H9 (cell line): Measurements from ENCODE around the gene PPFIA4. TPM values are rescaled to one million over a fixed set of nuclear protein-coding genes. Genes with fewer than 3 reads are reported as not detected.

Experiments used
- DNase-seq: peaks from one replicate; pipeline ENCODE4 v3.0.0-alpha.2; 2017
- H2AFZ ChIP-seq: one replicate; pipeline ENCODE4 v1.6.1; 2013; ENCODE audit warnings: mild to moderate bottlenecking, low read length, control low read depth, moderate library complexity
- H2AK5ac ChIP-seq: 2 replicates; pipeline ENCODE4 v1.6.1; 2013; ENCODE audit warnings: low read length, control low read depth, mixed read lengths; ENCODE audit not compliant: insufficient read length
- H2BK120ac ChIP-seq: one replicate; pipeline ENCODE4 v1.6.1; 2013; ENCODE audit warnings: low read depth, mild to moderate bottlenecking, low read length, control low read depth, inconsistent platforms; ENCODE audit not compliant: poor library complexity, severe bottlenecking
- H2BK12ac ChIP-seq: 2 replicates; pipeline ENCODE4 v1.6.1; 2013; ENCODE audit warnings: low read length, control low read depth, mixed read lengths, low read depth; ENCODE audit not compliant: insufficient read length
- H2BK15ac ChIP-seq: 2 replicates; pipeline ENCODE4 v1.6.1; 2013; ENCODE audit warnings: low read depth, low read length, control low read depth
- H2BK20ac ChIP-seq: one replicate; pipeline ENCODE4 v1.6.1; 2013; ENCODE audit warnings: low read depth, mild to moderate bottlenecking, low read length, control low read depth, inconsistent platforms; ENCODE audit not compliant: poor library complexity, severe bottlenecking
- H2BK5ac ChIP-seq: 2 replicates; pipeline ENCODE4 v1.6.1; 2013; ENCODE audit warnings: low read length, control low read depth, mixed read lengths; ENCODE audit not compliant: insufficient read length
- H3K14ac ChIP-seq: 2 replicates; pipeline ENCODE4 v1.6.1; 2013; ENCODE audit warnings: low read length, control low read depth; ENCODE audit not compliant: insufficient read depth
- H3K18ac ChIP-seq: 2 replicates; pipeline ENCODE4 v1.6.1; 2013; ENCODE audit warnings: low read depth, mild to moderate bottlenecking, mixed read lengths, low read length, control low read depth; ENCODE audit not compliant: insufficient read length
- H3K23ac ChIP-seq: 2 replicates; pipeline ENCODE4 v1.6.1; 2013; ENCODE audit warnings: low read length, control low read depth, mixed read lengths, low read depth; ENCODE audit not compliant: insufficient read length
- H3K23me2 ChIP-seq: 2 replicates; pipeline ENCODE4 v1.6.1; 2013; ENCODE audit warnings: low read depth, mild to moderate bottlenecking, mixed read lengths, low read length, control low read depth; ENCODE audit not compliant: insufficient read length, poor library complexity, severe bottlenecking
- H3K27ac ChIP-seq: 2 replicates; pipeline ENCODE4 v1.5.1; 2013; ENCODE audit warnings: low read length, control low read depth, mixed read lengths, low read depth; ENCODE audit not compliant: insufficient read length
- H3K27me3 ChIP-seq: 2 replicates; pipeline ENCODE4 v1.6.1; 2013; ENCODE audit warnings: low read length, control low read depth, inconsistent platforms; ENCODE audit not compliant: insufficient read depth
- H3K4ac ChIP-seq: 2 replicates; pipeline ENCODE4 v1.6.1; 2013; ENCODE audit warnings: low read depth, mild to moderate bottlenecking, control low read depth, inconsistent platforms, low read length, moderate library complexity
- H3K4me1 ChIP-seq: 2 replicates; pipeline ENCODE4 v1.6.1; 2013; ENCODE audit warnings: low read length, control low read depth, inconsistent platforms; ENCODE audit not compliant: insufficient read depth
- H3K4me2 ChIP-seq: 2 replicates; pipeline ENCODE4 v1.6.1; 2013; ENCODE audit warnings: low read length, control low read depth, mixed read lengths; ENCODE audit not compliant: insufficient read length, insufficient read depth
- H3K56ac ChIP-seq: 2 replicates; pipeline ENCODE4 v1.6.1; 2013; ENCODE audit warnings: low read depth, mild to moderate bottlenecking, mixed read lengths, low read length, control low read depth; ENCODE audit not compliant: insufficient read length
- H3K79me1 ChIP-seq: 2 replicates; pipeline ENCODE4 v1.6.1; 2013; ENCODE audit warnings: low read depth, mild to moderate bottlenecking, moderate library complexity, low read length, control low read depth, inconsistent platforms; ENCODE audit not compliant: insufficient read depth, poor library complexity, severe bottlenecking
- H3K79me2 ChIP-seq: 2 replicates; pipeline ENCODE4 v1.6.1; 2013; ENCODE audit warnings: low read length, control low read depth, inconsistent platforms; ENCODE audit not compliant: insufficient read depth
- H3K9ac ChIP-seq: 2 replicates; pipeline ENCODE4 v1.6.1; 2013; ENCODE audit warnings: low read length, control low read depth, mixed read lengths; ENCODE audit not compliant: insufficient read length; ENCODE audit errors: extremely low read depth
- H3K9me3 ChIP-seq: one replicate; pipeline ENCODE4 v1.6.1; 2013; ENCODE audit warnings: low read depth, low read length, inconsistent platforms; ENCODE audit not compliant: control insufficient read depth
- H3T11ph ChIP-seq: one replicate; pipeline ENCODE4 v1.6.1; 2013; ENCODE audit warnings: mild to moderate bottlenecking, low read length, control low read depth, inconsistent platforms
- H4K20me1 ChIP-seq: one replicate; pipeline ENCODE4 v1.6.1; 2013; ENCODE audit not compliant: control insufficient read depth, insufficient read length, insufficient read depth
- H4K5ac ChIP-seq: 2 replicates; pipeline ENCODE4 v1.6.1; 2013; ENCODE audit warnings: low read depth, mild to moderate bottlenecking, mixed read lengths, low read length, control low read depth; ENCODE audit not compliant: insufficient read length
- H4K8ac ChIP-seq: replicated peaks from 2 replicates; pipeline ENCODE4 v1.6.1; 2013; ENCODE audit warnings: low read length, control low read depth, mixed read lengths, low read depth; ENCODE audit not compliant: insufficient read length
- H4K91ac ChIP-seq: 2 replicates; pipeline ENCODE4 v1.6.1; 2013; ENCODE audit warnings: low read depth, mild to moderate bottlenecking, moderate library complexity, mixed read lengths, low read length, control low read depth; ENCODE audit not compliant: insufficient read length
- H3K27ac Mint-ChIP-seq, 3 experiments: 2 replicates in 2 of 3; 3 replicates in 1 of 3; pipeline ENCODE4 v1.8.0; 2020 to 2021; ENCODE audit warnings: mixed read lengths in 3 of 3, mild to moderate bottlenecking in 1 of 3, moderate library complexity in 1 of 3
- H3K27me3 Mint-ChIP-seq: 2 replicates; pipeline ENCODE4 v1.8.0; 2021; ENCODE audit warnings: low read depth, mild to moderate bottlenecking, moderate library complexity, mixed read lengths
- H3K36me3 Mint-ChIP-seq, 3 experiments: 2 replicates in 2 of 3; 3 replicates in 1 of 3; pipeline ENCODE4 v1.8.0; 2020 to 2021; ENCODE audit warnings: low read depth in 3 of 3, mixed read lengths in 3 of 3; ENCODE audit not compliant: insufficient read depth in 1 of 3
- H3K4me1 Mint-ChIP-seq, 2 experiments: 2 replicates each; pipeline ENCODE4 v1.8.0; 2020; ENCODE audit warnings: mixed read lengths in 2 of 2
- H3K4me3 Mint-ChIP-seq, 2 experiments: 2 replicates in 1 of 2; 3 replicates in 1 of 2; pipeline ENCODE4 v1.8.0; 2020 to 2021; ENCODE audit warnings: mild to moderate bottlenecking in 2 of 2, mixed read lengths in 2 of 2, moderate library complexity in 1 of 2
- H3K9me3 Mint-ChIP-seq, 2 experiments: 2 replicates in 1 of 2; 3 replicates in 1 of 2; pipeline ENCODE4 v1.8.0; 2020; ENCODE audit warnings: mild to moderate bottlenecking in 2 of 2, mixed read lengths in 2 of 2, moderate library complexity in 1 of 2
- CTCF ChIP-seq: fragments of 200-600 bp; sonication (generic); conservative IDR thresholded peaks from 3 replicates; pipeline ENCODE4 v1.8.0; 2021; ENCODE audit warnings: antibody characterized with exemption, mild to moderate bottlenecking
- total RNA-seq: library from RNA; stranded (reverse); gene quantifications from 2 replicates; pipeline ENCODE4 v1.2.1, GENCODE V29; 2021

Gene PPFIA4
- total RNA-seq, 1 experiment from 2014 or later, result 3.9 TPM

GRCh38 chr1:202991112-202991511 lies 35.2 kb upstream of the PPFIA4 start:
- Histone ChIP-seq H4K20me1 (no peaks in the 10 kb centered on the region), H3K14ac (no peak overlapping the region), H2AK5ac (no peak overlapping the region), H2BK20ac (no peak overlapping the region), H2AFZ (no peak overlapping the region), H2BK15ac (no peak overlapping the region), H3K27ac (no peak overlapping the region), H3K79me2 (no peaks in the 10 kb centered on the region), H2BK120ac (no peak overlapping the region), H3K18ac (no peak overlapping the region), H3K9me3 (no peaks in the 10 kb centered on the region), H4K8ac (no peak overlapping the region), H3K23ac (no peak overlapping the region), H3K4me2 (no peak overlapping the region), H3K4me1 (no peaks in the 10 kb centered on the region; the same call in 1 of the 2 replicates), H3K4ac (no peak overlapping the region), H3T11ph (no peak overlapping the region), H4K5ac (no peak overlapping the region), H3K9ac (no peak overlapping the region), H3K56ac (no peak overlapping the region), H3K23me2 (no peaks in the 10 kb centered on the region), H4K91ac (no peak overlapping the region), H2BK12ac (no peak overlapping the region), H3K79me1 (no peaks in the 10 kb centered on the region), H3K27me3 (no peaks in the 10 kb centered on the region), H2BK5ac (no peak overlapping the region)
- no peak for DNase-seq
- no peaks in the 10 kb centered on the region for H3K9me3 Mint-ChIP-seq
- no peak overlapping the region for H3K27ac Mint-ChIP-seq
- peaks cover 12 to 14% of the 10 kb centered on the region in 2 experiments for H3K4me1 Mint-ChIP-seq
- no peak for TF ChIP-seq CTCF
- peaks cover 15% of the 10 kb centered on the region for H3K27me3 Mint-ChIP-seq
- no peak overlapping the region for H3K4me3 Mint-ChIP-seq
- no peaks in the 10 kb centered on the region for H3K36me3 Mint-ChIP-seq
